HepG2 (cell line): ENCODE data around the gene EMILIN1. TPM values are rescaled to one million over a fixed set of nuclear protein-coding genes. Genes with fewer than 3 reads are reported as not detected.

Source experiments
- ATF2 ChIP-seq: sonication (generic); formaldehyde crosslinking; IDR thresholded peaks from 2 replicates; pipeline ENCODE4 v1.4.0; 2020; ENCODE audit warnings: missing genetic modification reagents
- CBX5 ChIP-seq: sonication (generic); formaldehyde crosslinking; IDR thresholded peaks from 2 replicates; pipeline ENCODE4 v1.4.0; 2020; ENCODE audit warnings: missing genetic modification reagents, borderline replicate concordance
- FOXA1 ChIP-seq, 2 experiments: fragments of 450-650 bp in 1 of 2; sonication (generic) in 1 of 2; formaldehyde crosslinking in 1 of 2; IDR thresholded peaks; 2 replicates each; pipeline versions ENCODE4 v1.4.0 to v1.6.1; 2016 to 2020; ENCODE audit warnings: missing genetic modification reagents in 1 of 2
- IKZF4 ChIP-seq: sonication (generic); formaldehyde crosslinking; IDR thresholded peaks from 2 replicates; pipeline ENCODE4 v1.5.1; 2020; ENCODE audit warnings: borderline replicate concordance, mild to moderate bottlenecking, low read depth, missing genetic modification reagents; ENCODE audit errors: not compliant biosample characterization
- IRF1 ChIP-seq: sonication (generic); formaldehyde crosslinking; IDR thresholded peaks from 2 replicates; pipeline ENCODE4 v1.4.0; 2020; ENCODE audit warnings: low read depth, mild to moderate bottlenecking, missing genetic modification reagents
- MED8 ChIP-seq: sonication (generic); formaldehyde crosslinking; IDR thresholded peaks from 2 replicates; pipeline ENCODE4 v1.8.1; 2023; ENCODE audit warnings: mild to moderate bottlenecking, missing genetic modification reagents; ENCODE audit not compliant: insufficient replicate concordance
- RFXAP ChIP-seq: sonication (generic); formaldehyde crosslinking; IDR thresholded peaks from 2 replicates; pipeline ENCODE4 v1.4.0; 2020; ENCODE audit warnings: missing genetic modification reagents, borderline replicate concordance
- SIX1 ChIP-seq: sonication (generic); formaldehyde crosslinking; IDR thresholded peaks from 2 replicates; pipeline ENCODE4 v1.4.0; 2020; ENCODE audit warnings: missing genetic modification reagents, borderline replicate concordance
- STAG1 ChIP-seq: sonication (generic); formaldehyde crosslinking; IDR thresholded peaks from 2 replicates; pipeline ENCODE4 v1.4.0; 2020; ENCODE audit warnings: missing genetic modification reagents
- TBX2 ChIP-seq: sonication (generic); formaldehyde crosslinking; IDR thresholded peaks from 2 replicates; pipeline ENCODE4 v1.5.0; 2020; ENCODE audit warnings: missing genetic modification reagents, mild to moderate bottlenecking, borderline replicate concordance
- THAP11 ChIP-seq: IDR thresholded peaks from 2 replicates; pipeline ENCODE4 v1.6.1; 2016; ENCODE audit warnings: missing biosample characterization, missing genetic modification reagents
- THAP8 ChIP-seq: sonication (generic); formaldehyde crosslinking; IDR thresholded peaks from 2 replicates; pipeline ENCODE4 v1.5.1; 2020; ENCODE audit warnings: missing genetic modification reagents, mild to moderate bottlenecking, borderline replicate concordance
- ZBTB25 ChIP-seq: IDR thresholded peaks from 2 replicates; pipeline ENCODE4 v1.6.1; 2018; ENCODE audit warnings: missing genetic modification reagents
- ZBTB42 ChIP-seq: sonication (generic); formaldehyde crosslinking; IDR thresholded peaks from 2 replicates; pipeline ENCODE4 v1.5.0; 2020; ENCODE audit warnings: mild to moderate bottlenecking, missing genetic modification reagents
- ZEB1 ChIP-seq: IDR thresholded peaks from 2 replicates; pipeline ENCODE4 v1.6.1; 2012; ENCODE audit warnings: mild to moderate bottlenecking, low read depth, inconsistent platforms; ENCODE audit not compliant: insufficient replicate concordance
- ZFP37 ChIP-seq: sonication (generic); formaldehyde crosslinking; IDR thresholded peaks from 2 replicates; pipeline ENCODE4 v1.4.0; 2020; ENCODE audit warnings: missing genetic modification reagents, borderline replicate concordance
- ZMYM4 ChIP-seq: sonication (generic); formaldehyde crosslinking; IDR thresholded peaks from 2 replicates; pipeline ENCODE4 v1.8.1; 2023; ENCODE audit warnings: mild to moderate bottlenecking, missing genetic modification reagents
- ZNF296 ChIP-seq: sonication (generic); formaldehyde crosslinking; conservative IDR thresholded peaks from 2 replicates; pipeline ENCODE4 v1.5.0; 2020; ENCODE audit warnings: mild to moderate bottlenecking, missing genetic modification reagents
- ZNF335 ChIP-seq: sonication (generic); formaldehyde crosslinking; IDR thresholded peaks from 2 replicates; pipeline ENCODE4 v1.4.0; 2020; ENCODE audit warnings: missing genetic modification reagents
- ZNF44 ChIP-seq: sonication (generic); formaldehyde crosslinking; IDR thresholded peaks from 2 replicates; pipeline ENCODE4 v1.5.1; 2020; ENCODE audit warnings: mild to moderate bottlenecking, missing genetic modification reagents
- ZNF598 ChIP-seq: sonication (generic); formaldehyde crosslinking; IDR thresholded peaks from 2 replicates; pipeline ENCODE4 v1.5.1; 2020; ENCODE audit warnings: mild to moderate bottlenecking, missing genetic modification reagents, borderline replicate concordance
- ZNF773 ChIP-seq: sonication (generic); formaldehyde crosslinking; IDR thresholded peaks from 2 replicates; pipeline ENCODE4 v1.4.0; 2020; ENCODE audit warnings: missing genetic modification reagents, borderline replicate concordance
- polyA plus RNA-seq, 8 experiments: library from polyadenylated mRNA; depleted of rRNA in 3 of 8; stranded (reverse) in 7 of 8; unstranded in 1 of 8; fragments of >200 nt; fragmentation: Illumina TruSeq in 4 of 8; extraction: Trizol in 4 of 8; gene quantifications; 2 replicates each; pipeline versions ENCODE4 v1.2.1 to v1.2.3, GENCODE V29; 2011 to 2016; ENCODE audit warnings: low read depth in 4 of 8, missing spikeins in 1 of 8, mixed read lengths in 1 of 8; ENCODE audit not compliant: insufficient read depth in 1 of 8
- total RNA-seq, 5 experiments: library from RNA; depleted of rRNA; stranded (reverse); fragments of >200 nt; fragmentation: Illumina TruSeq; extraction: Trizol; gene quantifications; 2 replicates each; pipeline ENCODE4 v1.2.3, GENCODE V29; 2016; ENCODE audit warnings: low read depth in 1 of 5

EMILIN1 gene
- total and polyA plus RNA-seq, 2 of the 13 experiments (the other 11 are each of a cell fraction or from before 2014, with no cell fraction given) = 8.1 to 9.7 TPM

- TF ChIP-seq ZBTB25 (peak; percentile 80; the same call in 1 of the 2 replicates), FOXA1 (IDR thresholded peaks at IDR 0.05) (no peak), FOXA1 (CRISPR knock-in tag; IDR thresholded peaks at IDR 0.05) (no peak), ZNF598 (CRISPR knock-in tag) (no peak), TBX2 (CRISPR knock-in tag) (0 out of 2 replicates have a peak, but pooled peaks have one; percentile 36), THAP11 (peak; percentile 83), ZEB1 (no peak), THAP8 (CRISPR knock-in tag) (no peak), SIX1 (no peak), IKZF4 (CRISPR knock-in tag) (peak; percentile 55), ZMYM4 (no peak; the same call in 1 of the 2 replicates), CBX5 (CRISPR knock-in tag) (no peak), STAG1 (peak; percentile 37), ZNF773 (CRISPR knock-in tag) (no peak), ATF2 (CRISPR knock-in tag) (peak; percentile 46; the same call in 1 of the 2 replicates), RFXAP (CRISPR knock-in tag) (peak; percentile 63; the same call in 1 of the 2 replicates), ZNF296 (CRISPR knock-in tag) (0 out of 2 replicates have a peak, but pooled peaks have one; percentile 28), ZNF335 (CRISPR knock-in tag) (no peak; the same call in 1 of the 2 replicates), ZNF44 (CRISPR knock-in tag) (no peak), ZBTB42 (peak; percentile 92; the same call in 1 of the 2 replicates), ZFP37 (CRISPR knock-in tag) (no peak), IRF1 (CRISPR knock-in tag) (no peak), MED8 (CRISPR knock-in tag) (peak; percentile 76)
Measured at GRCh38 chr2:27133905-27134780, 55.7 kb downstream of the EMILIN1 start, which contains the start of gene PREB (continued).
